BJ (cell line): ENCODE measurements around the gene TMEM126A. TPM values are rescaled to one million over a fixed set of nuclear protein-coding genes. Genes with fewer than 3 reads are reported as not detected.

Source experiments
- CTCF ChIA-PET: fragments of 350-600 bp; formaldehyde crosslinking; extraction: SDS; loops from one replicate; lab custom pipeline; 2021; ENCODE audit warnings: antibody characterized with exemption, inconsistent platforms; lab: Yijun Ruan, JAX
- POLR2A ChIA-PET: fragments of 300-600 bp; sonication (Branson Sonifier 250); formaldehyde crosslinking; extraction: SDS; loops from one replicate; lab custom pipeline; 2021; ENCODE audit warnings: antibody characterized with exemption; lab: Charles Lee
- DNase-seq: peaks from one replicate; pipeline ENCODE4 v3.0.0-alpha.2; 2011; ENCODE audit warnings: low read depth
- H3K27me3 ChIP-seq: 2 replicates; pipeline ENCODE4 v1.6.0; 2011; ENCODE audit warnings: low read length; ENCODE audit not compliant: control insufficient read depth, insufficient read depth
- H3K36me3 ChIP-seq: 2 replicates; pipeline ENCODE4 v1.5.1; 2011; ENCODE audit warnings: low read length; ENCODE audit not compliant: control insufficient read depth, insufficient read depth
- H3K4me3 ChIP-seq: 2 replicates; pipeline ENCODE4 v1.5.1; 2011; ENCODE audit warnings: low read depth, mild to moderate bottlenecking, control low read depth, low read length
- CTCF ChIP-seq: IDR thresholded peaks from 2 replicates; pipeline ENCODE4 v1.5.1; 2011; ENCODE audit warnings: low read depth, mild to moderate bottlenecking, control low read depth, inconsistent platforms, low read length, moderate library complexity; ENCODE audit not compliant: insufficient read depth
- polyA plus RNA-seq: library from polyadenylated mRNA; depleted of rRNA; stranded (reverse); fragments of >200 nt; gene quantifications from 2 replicates; pipeline ENCODE4 v1.2.3, GENCODE V29; 2011

The TMEM126A gene
- polyA plus RNA-seq, 1 experiment: 27.7 TPM

GRCh38 chr11:85663080-85663752 lies 15.4 kb downstream of the TMEM126A start:
- DNase-seq: no peak
- Histone ChIP-seq H3K36me3 (no peaks in the 10 kb centered on the region; the same call in 1 of the 2 replicates), H3K4me3 (peak overlapping the region; percentile 98), H3K27me3 (no peaks in the 10 kb centered on the region)
- ChIA-PET CTCF (interaction anchor here (1.0 kb wide), 1 partner anchor 555 kb away, joined by 3 read pairs; no protein-coding TSS in a partner anchor), POLR2A (no interaction called here)
- TF ChIP-seq CTCF: no peak

DNA sequence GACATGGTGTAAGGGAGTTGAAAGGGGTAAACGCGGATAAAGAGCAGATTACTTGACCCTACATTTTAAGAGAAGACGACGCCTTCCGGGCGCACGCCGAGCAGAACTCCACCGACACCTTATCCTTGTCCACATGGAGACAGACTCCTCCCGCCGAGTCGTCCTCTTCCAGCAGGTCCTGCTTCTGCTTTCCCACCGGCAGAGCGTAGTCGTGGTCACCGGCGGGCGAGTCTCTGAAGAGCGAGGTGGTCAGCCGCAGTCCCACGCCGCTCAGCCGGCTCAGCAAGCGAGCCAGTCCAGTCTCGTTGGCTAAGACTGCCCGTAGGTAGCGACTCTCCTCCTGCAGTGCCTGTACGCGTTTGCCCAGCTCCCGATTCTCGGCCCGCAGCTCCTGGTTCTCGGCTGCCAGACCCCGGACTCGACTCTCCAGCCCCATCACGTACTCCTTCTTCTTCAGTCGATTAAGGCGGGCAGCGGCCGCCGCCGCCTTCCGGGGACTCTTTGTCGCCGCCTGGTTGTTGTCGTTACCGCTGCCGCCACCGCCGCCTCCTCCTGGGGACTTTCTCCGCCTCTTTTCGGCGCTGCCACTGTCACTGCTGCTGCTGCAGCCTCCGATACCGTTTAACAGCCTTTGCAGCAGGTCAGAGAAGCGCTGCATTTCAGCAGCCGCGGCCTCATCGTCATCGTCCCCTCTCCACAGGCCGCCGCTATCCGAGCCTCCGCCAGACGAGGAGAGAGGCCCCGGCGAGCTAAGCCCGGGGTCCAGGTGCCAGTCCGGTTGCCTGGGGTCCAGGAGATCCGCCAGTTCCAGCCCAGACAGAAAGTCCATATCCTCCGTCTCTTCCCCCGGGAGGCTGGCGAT lies 16.2 kb downstream of the TMEM126A start:
- DNase-seq: no peak
- peak; percentile 48 for TF ChIP-seq CTCF
- H3K36me3 ChIP-seq: no peaks in the 10 kb centered on the region; the same call in 1 of the 2 replicates
- no peaks in the 10 kb centered on the region for H3K27me3 ChIP-seq
- H3K4me3 ChIP-seq: peak overlapping the region; percentile 98
- POLR2A ChIA-PET: interaction anchor here (0.6 kb wide), 2 partner anchors 109 to 223 kb away, joined by 3 to 13 read pairs; no protein-coding TSS in a partner anchor
- CTCF ChIA-PET: interaction anchor here (1.0 to 1.4 kb wide), 3 partner anchors 14 to 555 kb away, joined by 3 to 4 read pairs (median 3); no protein-coding TSS in a partner anchor

DNA sequence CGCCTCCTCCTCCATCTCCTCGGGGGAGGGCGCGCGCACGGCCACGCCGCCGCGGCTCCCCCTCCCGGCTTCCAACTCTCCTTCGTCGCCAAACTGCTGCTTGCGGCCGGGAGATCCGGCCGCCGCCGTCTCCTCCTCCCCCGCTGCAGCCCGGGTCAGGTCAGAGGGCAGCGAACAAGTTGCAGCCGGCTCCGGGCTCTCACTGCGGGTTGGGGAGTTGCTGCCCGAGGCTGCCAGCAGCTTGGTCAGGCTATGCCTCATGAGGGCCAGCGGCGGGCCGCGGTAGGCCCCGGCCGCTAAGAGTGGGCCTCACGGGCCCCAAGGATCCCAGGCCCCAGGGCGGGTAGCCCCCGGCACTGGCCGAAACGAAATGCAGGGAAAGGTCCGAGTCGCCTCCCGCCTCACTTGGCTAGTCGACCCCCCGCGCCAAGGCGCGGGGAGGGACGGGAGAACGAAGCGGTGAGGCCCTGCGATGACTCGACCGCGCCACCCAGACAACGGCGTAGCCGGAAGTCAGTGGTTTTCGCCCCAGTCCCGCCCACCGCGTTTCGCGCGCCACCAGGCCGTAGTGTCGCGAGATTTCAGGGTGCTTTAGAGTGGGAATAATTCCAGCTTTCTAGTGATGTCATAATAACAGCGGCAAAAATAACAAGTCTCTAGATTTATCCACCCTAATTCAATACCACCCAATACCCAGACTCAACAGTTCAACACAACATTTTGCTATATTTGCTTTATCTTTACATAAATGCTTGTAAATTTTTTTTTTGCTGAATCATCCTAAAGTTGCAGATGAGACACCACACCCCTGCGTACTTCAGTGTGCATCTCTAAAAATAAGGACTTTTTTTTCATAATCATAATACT lies 17.1 kb downstream of the TMEM126A start, which contains the start of gene CREBZF:
Gene CREBZF, minus strand, starts transcription at position 515 of the 867 bp plus-strand sequence. Its CDS starts 254 bp downstream, at position 261.
- Histone ChIP-seq H3K27me3 (no peaks in the 10 kb centered on the region), H3K36me3 (no peaks in the 10 kb centered on the region; the same call in 1 of the 2 replicates), H3K4me3 (peak within 1 kb of the TSS; percentile 98)
- CTCF ChIA-PET: interaction anchor here (1.1 to 1.4 kb wide), 2 partner anchors 15 kb away, joined by 3 to 4 read pairs; no protein-coding TSS in a partner anchor
- POLR2A ChIA-PET: interaction anchor here (0.6 kb wide), 2 partner anchors 108 to 222 kb away, joined by 3 to 13 read pairs; no protein-coding TSS in a partner anchor
- DNase-seq: peak; percentile 55
- TF ChIP-seq CTCF: no peak

DNA sequence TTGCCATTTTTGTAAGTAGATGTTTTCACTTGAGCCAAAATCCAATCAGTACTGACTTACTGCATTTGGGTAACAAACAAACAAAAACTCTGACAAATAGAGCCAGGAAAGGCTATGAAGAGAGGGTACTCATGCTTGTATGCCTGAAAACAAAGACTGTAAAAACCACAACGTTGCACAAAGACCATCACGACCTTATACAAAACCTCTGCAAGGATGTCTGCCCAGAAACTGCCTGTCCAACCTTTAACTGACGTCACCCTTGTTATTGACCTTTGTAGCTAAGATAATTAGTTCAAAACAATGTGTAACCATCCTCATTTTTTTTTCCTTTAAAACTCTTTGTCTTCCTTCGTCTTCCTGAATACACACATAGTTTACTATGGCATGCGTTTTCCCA lies 18.0 kb downstream of the TMEM126A start:
- POLR2A ChIA-PET: no interaction called here
- no peaks in the 10 kb centered on the region for H3K27me3 ChIP-seq
- DNase-seq: no peak
- CTCF ChIA-PET: no interaction called here
- no peaks in the 10 kb centered on the region for H3K36me3 ChIP-seq
- TF ChIP-seq CTCF: no peak
- no peak overlapping the region for H3K4me3 ChIP-seq
